ENCODE measurements around the gene TMEM201.

DNA sequence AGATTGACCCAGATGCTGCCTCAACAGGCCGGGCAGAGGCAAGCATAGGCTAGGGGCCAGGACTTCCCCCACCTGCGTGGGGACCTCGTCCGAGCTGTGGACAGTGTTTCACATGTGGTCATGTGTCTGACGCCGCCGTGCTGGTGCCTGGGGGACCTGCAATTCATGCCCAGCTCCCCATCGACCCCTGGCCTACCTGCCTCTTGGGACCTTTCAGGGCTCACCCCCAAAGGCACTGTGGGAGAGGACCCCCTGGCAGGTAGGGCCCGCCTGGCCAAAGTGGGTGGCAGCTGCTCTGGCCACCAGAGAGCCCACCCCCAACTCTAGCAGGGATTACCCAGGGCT is 4.4 kb downstream of the TMEM201 start:
- TF ChIP-seq, protein P1, sequence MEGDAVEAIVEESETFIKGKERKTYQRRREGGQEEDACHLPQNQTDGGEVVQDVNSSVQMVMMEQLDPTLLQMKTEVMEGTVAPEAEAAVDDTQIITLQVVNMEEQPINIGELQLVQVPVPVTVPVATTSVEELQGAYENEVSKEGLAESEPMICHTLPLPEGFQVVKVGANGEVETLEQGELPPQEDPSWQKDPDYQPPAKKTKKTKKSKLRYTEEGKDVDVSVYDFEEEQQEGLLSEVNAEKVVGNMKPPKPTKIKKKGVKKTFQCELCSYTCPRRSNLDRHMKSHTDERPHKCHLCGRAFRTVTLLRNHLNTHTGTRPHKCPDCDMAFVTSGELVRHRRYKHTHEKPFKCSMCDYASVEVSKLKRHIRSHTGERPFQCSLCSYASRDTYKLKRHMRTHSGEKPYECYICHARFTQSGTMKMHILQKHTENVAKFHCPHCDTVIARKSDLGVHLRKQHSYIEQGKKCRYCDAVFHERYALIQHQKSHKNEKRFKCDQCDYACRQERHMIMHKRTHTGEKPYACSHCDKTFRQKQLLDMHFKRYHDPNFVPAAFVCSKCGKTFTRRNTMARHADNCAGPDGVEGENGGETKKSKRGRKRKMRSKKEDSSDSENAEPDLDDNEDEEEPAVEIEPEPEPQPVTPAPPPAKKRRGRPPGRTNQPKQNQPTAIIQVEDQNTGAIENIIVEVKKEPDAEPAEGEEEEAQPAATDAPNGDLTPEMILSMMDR (IDR thresholded peaks at IDR 0.05), result no peak
- no peak for TF ChIP-seq EP300 (IDR thresholded peaks at IDR 0.05)

Measured in ovary (tissue), 3 donors.